Effector CD4-positive, alpha-beta T cell (primary cell): ENCODE measurements around the gene PATL1.

Source experiments
- DNase-seq: peaks from one replicate; pipeline ENCODE4 v3.0.0-alpha.2; 2020

The PATL1 gene

GRCh38 chr11:59614277-59615119 lies 54.3 kb downstream of the PATL1 start:
- DNase-seq = no peak

GRCh38 chr11:59611570-59612565 lies 57.0 kb downstream of the PATL1 start:
- DNase-seq = no peak

- no peak for DNase-seq
These were observed 58.5 kb downstream of the PATL1 start for GRCh38 chr11:59610289-59610688.

- DNase-seq = no peak
These were observed 61.0 kb downstream of the PATL1 start for GRCh38 chr11:59607703-59608454.

- DNase-seq = no peak
These were observed 66.4 kb downstream of the PATL1 start for GRCh38 chr11:59602432-59602831.

GRCh38 chr11:59601788-59602187 lies 67.0 kb downstream of the PATL1 start:
- no peak for DNase-seq

GRCh38 chr11:59600636-59601035 lies 68.2 kb downstream of the PATL1 start:
- DNase-seq = no peak

- DNase-seq = no peak
These were observed 68.6 kb downstream of the PATL1 start for GRCh38 chr11:59600234-59600633.

GRCh38 chr11:59598961-59599360 lies 69.9 kb downstream of the PATL1 start:
- no peak for DNase-seq
